T-cell (primary cell): Measurements from ENCODE around the gene SLC8A3. TPM values are rescaled to one million over a fixed set of nuclear protein-coding genes. Genes with fewer than 3 reads are reported as not detected.

Source experiments
- ATAC-seq, 4 experiments: fragments of 200-7000 bp in 3 of 4; fragments of 150-1000 bp in 1 of 4; cut with Tn5 transposase; replicated peaks in 1 of 4; 1 replicate in 3 of 4; 2 replicates in 1 of 4; pipeline ENCODE4 v1.10.0; 2021; ENCODE audit warnings: moderate library complexity in 3 of 4, mild to moderate bottlenecking in 2 of 4, moderate number of reproducible peaks in 1 of 4
- CTCF ChIA-PET, 2 donors: fragments of 300-600 bp; sonication (Branson Sonifier 250); formaldehyde crosslinking; loops; one replicate each; lab custom pipeline; 2022; ENCODE audit warnings: antibody characterized with exemption in 2 of 2; lab: Charles Lee
- POLR2A ChIA-PET, 2 donors: fragments of 300-600 bp; sonication (Branson Sonifier 250); formaldehyde crosslinking; loops; one replicate each; lab custom pipeline; 2022; ENCODE audit warnings: antibody characterized with exemption in 2 of 2; lab: Charles Lee
- DNase-seq, 35 experiments: peaks; one replicate each; pipeline versions ENCODE4 v3.0.0 to v3.0.0-alpha.2; 2013 to 2023
- H3K27ac ChIP-seq: one replicate; pipeline ENCODE4 v1.5.1; 2013; ENCODE audit warnings: low read length
- H3K27me3 ChIP-seq, 2 experiments: replicated peaks in 1 of 2; 1 replicate in 1 of 2; 2 replicates in 1 of 2; pipeline versions ENCODE4 v1.6.1 to v1.7.0; 2013; ENCODE audit warnings: low read length in 1 of 2, mixed read lengths in 1 of 2; ENCODE audit not compliant: control insufficient read depth in 2 of 2, insufficient read depth in 2 of 2; ENCODE audit errors: extremely low read depth in 1 of 2
- H3K36me3 ChIP-seq, 2 donors: 1 replicate in 1 of 2; 2 replicates in 1 of 2; pipeline versions ENCODE4 v1.6.1 to v1.7.0; 2013; ENCODE audit warnings: low read length in 1 of 2; ENCODE audit not compliant: control insufficient read depth in 2 of 2, insufficient read depth in 1 of 2; ENCODE audit errors: extremely low read depth in 1 of 2
- H3K4me1 ChIP-seq, 2 experiments: 1 replicate in 1 of 2; 2 replicates in 1 of 2; pipeline versions ENCODE4 v1.6.1 to v1.7.0; 2013; ENCODE audit warnings: low read length in 2 of 2, mixed read lengths in 1 of 2; ENCODE audit not compliant: insufficient read depth in 2 of 2, control insufficient read depth in 1 of 2; ENCODE audit errors: extremely low read depth in 1 of 2
- H3K4me3 ChIP-seq, 2 donors: 1 replicate in 1 of 2; 2 replicates in 1 of 2; pipeline versions ENCODE4 v1.5.1 to v1.7.0; 2013; ENCODE audit warnings: mild to moderate bottlenecking in 2 of 2, low read length in 1 of 2, moderate library complexity in 1 of 2; ENCODE audit not compliant: control insufficient read depth in 1 of 2; ENCODE audit errors: extremely low read depth in 1 of 2
- H3K9me3 ChIP-seq: 2 replicates; pipeline ENCODE4 v1.7.0; 2013
- H3K27ac Mint-ChIP-seq, 2 donors: one replicate each; pipeline ENCODE4 v1.8.0; 2020 to 2021; ENCODE audit warnings: mild to moderate bottlenecking in 2 of 2, mixed read lengths in 2 of 2
- H3K27me3 Mint-ChIP-seq, 2 donors: one replicate each; pipeline ENCODE4 v1.8.0; 2021 to 2022; ENCODE audit warnings: mixed read lengths in 2 of 2
- H3K36me3 Mint-ChIP-seq: one replicate; pipeline ENCODE4 v1.8.0; 2021; ENCODE audit warnings: mixed read lengths
- H3K4me1 Mint-ChIP-seq, 3 donors: one replicate each; pipeline ENCODE4 v1.8.0; 2020 to 2022; ENCODE audit warnings: mixed read lengths in 3 of 3, mild to moderate bottlenecking in 1 of 3
- H3K4me3 Mint-ChIP-seq, 3 donors: one replicate each; pipeline ENCODE4 v1.8.0; 2020 to 2022; ENCODE audit warnings: mild to moderate bottlenecking in 3 of 3, mixed read lengths in 3 of 3, moderate library complexity in 3 of 3
- H3K9me3 Mint-ChIP-seq, 3 donors: one replicate each; pipeline ENCODE4 v1.8.0; 2020 to 2022; ENCODE audit warnings: mixed read lengths in 3 of 3
- WGBS: methylation state at CpG from one replicate; pipeline ENCODE4 v1.1.5; 2013; ENCODE audit warnings: missing lambda C conversion rate; ENCODE audit not compliant: insufficient coverage; 5-methylcytosine and 5-hydroxymethylcytosine counted together
- total RNA-seq, 35 experiments: library from RNA in 6 of 35; stranded (reverse) in 6 of 35; fragments of 120-200 nt in 1 of 35; gene quantifications; one replicate each; pipeline versions ENCODE4 v1.2.1 to v1.2.4 and lab custom pipeline; 2013 to 2026

The SLC8A3 gene
- total RNA-seq, 5 donors from 2014 or later (not counting 1 experiment from before 2014, with no cell fraction given) = 0.06 to 0.21 (median 0.10) TPM; not detected in 2

- no peaks in the 10 kb centered on the region for H3K9me3 ChIP-seq
- no peaks in the 10 kb centered on the region for H3K4me1 Mint-ChIP-seq
- no peak for ATAC-seq
- H3K27ac ChIP-seq = no peak overlapping the region
- H3K4me1 ChIP-seq = no peaks in the 10 kb centered on the region
- no peak for DNase-seq
- no peaks in the 10 kb centered on the region for H3K36me3 Mint-ChIP-seq
- no peaks in the 10 kb centered on the region for H3K36me3 ChIP-seq
- H3K27me3 Mint-ChIP-seq = peaks cover 5 to 24% of the 10 kb centered on the region in 2 donors
- CTCF ChIA-PET = no interaction called here
- no peak overlapping the region for H3K4me3 Mint-ChIP-seq
- WGBS = 60% methylated on average over 3 of the region's 3 CpGs
- no peak overlapping the region for H3K27ac Mint-ChIP-seq
- POLR2A ChIA-PET = no interaction called here
- H3K9me3 Mint-ChIP-seq = no peaks in the 10 kb centered on the region
- H3K27me3 ChIP-seq = peaks cover 0 to 8% of the 10 kb centered on the region in 2 experiments
- no peak overlapping the region for H3K4me3 ChIP-seq
Measured at GRCh38 chr14:70118064-70118463, 70.7 kb downstream of the SLC8A3 start.

- Mint-ChIP-seq H3K4me3 (no peak overlapping the region), H3K27me3 (peaks cover 15 to 36% of the 10 kb centered on the region in 2 donors), H3K27ac (no peak overlapping the region), H3K9me3 (no peaks in the 10 kb centered on the region), H3K36me3 (no peaks in the 10 kb centered on the region), H3K4me1 (no peaks in the 10 kb centered on the region)
- Histone ChIP-seq H3K27ac (no peak overlapping the region), H3K4me3 (no peak overlapping the region), H3K36me3 (no peaks in the 10 kb centered on the region), H3K9me3 (no peaks in the 10 kb centered on the region), H3K27me3 (peaks cover 0 to 15% of the 10 kb centered on the region in 2 experiments), H3K4me1 (no peaks in the 10 kb centered on the region)
- CTCF ChIA-PET = no interaction called here
- DNase-seq = no peak
- no peak for ATAC-seq
- 94% methylated on average over 3 of the region's 5 CpGs for WGBS
- POLR2A ChIA-PET = no interaction called here
Measured at GRCh38 chr14:70116278-70116677, 72.5 kb downstream of the SLC8A3 start.

GRCh38 chr14:70114621-70115156, 74.1 kb downstream of the SLC8A3 start:
- H3K4me3 Mint-ChIP-seq = no peak overlapping the region
- 75% methylated on average over 5 of the region's 12 CpGs for WGBS
- no peak for ATAC-seq
- ChIA-PET POLR2A (no interaction called here), CTCF (no interaction called here)
- Histone ChIP-seq H3K27me3 (peaks cover 0 to 15% of the 10 kb centered on the region in 2 experiments), H3K36me3 (no peaks in the 10 kb centered on the region), H3K4me3 (no peak overlapping the region), H3K4me1 (no peaks in the 10 kb centered on the region), H3K27ac (no peak overlapping the region), H3K9me3 (no peaks in the 10 kb centered on the region)
- no peak overlapping the region for H3K27ac Mint-ChIP-seq
- DNase-seq = no peak
- H3K27me3 Mint-ChIP-seq = peaks cover 18 to 35% of the 10 kb centered on the region in 2 donors
- no peaks in the 10 kb centered on the region for H3K4me1 Mint-ChIP-seq
- no peaks in the 10 kb centered on the region for H3K36me3 Mint-ChIP-seq
- no peaks in the 10 kb centered on the region for H3K9me3 Mint-ChIP-seq

- Histone ChIP-seq H3K9me3 (no peaks in the 10 kb centered on the region), H3K4me3 (no peak overlapping the region), H3K27ac (no peak overlapping the region), H3K27me3 (peaks cover 0 to 15% of the 10 kb centered on the region in 2 experiments), H3K36me3 (no peaks in the 10 kb centered on the region), H3K4me1 (no peaks in the 10 kb centered on the region)
- ATAC-seq (no peak), DNase-seq (no peak)
- H3K27ac Mint-ChIP-seq = no peak overlapping the region
- no peaks in the 10 kb centered on the region for H3K4me1 Mint-ChIP-seq
- H3K9me3 Mint-ChIP-seq = no peaks in the 10 kb centered on the region
- WGBS = no CpG with 5 or more reads among the region's 2 CpGs
- POLR2A ChIA-PET = no interaction called here
- peaks cover 18 to 30% of the 10 kb centered on the region in 2 donors for H3K27me3 Mint-ChIP-seq
- H3K36me3 Mint-ChIP-seq = no peaks in the 10 kb centered on the region
- CTCF ChIA-PET = no interaction called here
- H3K4me3 Mint-ChIP-seq = no peak overlapping the region
Measured at GRCh38 chr14:70113211-70113610, 75.5 kb downstream of the SLC8A3 start.

GRCh38 chr14:70108419-70108818, 80.3 kb downstream of the SLC8A3 start:
- no peaks in the 10 kb centered on the region for H3K36me3 Mint-ChIP-seq
- H3K4me3 Mint-ChIP-seq = no peak overlapping the region
- no peaks in the 10 kb centered on the region for H3K9me3 ChIP-seq
- no peaks in the 10 kb centered on the region for H3K4me1 Mint-ChIP-seq
- H3K27ac ChIP-seq = no peak overlapping the region
- ChIA-PET CTCF (no interaction called here), POLR2A (no interaction called here)
- ATAC-seq (no peak), DNase-seq (no peak)
- no peaks in the 10 kb centered on the region for H3K9me3 Mint-ChIP-seq
- H3K27me3 ChIP-seq = peaks cover 0 to 7% of the 10 kb centered on the region in 2 experiments
- H3K4me1 ChIP-seq = no peaks in the 10 kb centered on the region
- no peak overlapping the region for H3K4me3 ChIP-seq
- H3K36me3 ChIP-seq = no peaks in the 10 kb centered on the region
- 92% methylated on average over 1 of the region's 3 CpGs for WGBS
- peaks cover 14 to 17% of the 10 kb centered on the region in 2 donors for H3K27me3 Mint-ChIP-seq
- H3K27ac Mint-ChIP-seq = no peak overlapping the region

- ATAC-seq = no peak
- H3K36me3 Mint-ChIP-seq = no peaks in the 10 kb centered on the region
Measured at GRCh38 chr14:70107309-70107708, 81.4 kb downstream of the SLC8A3 start.

GRCh38 chr14:70100071-70100470, 88.7 kb downstream of the SLC8A3 start:
- peaks cover 0 to 3% of the 10 kb centered on the region in 2 experiments for H3K27me3 ChIP-seq
- H3K36me3 ChIP-seq = no peaks in the 10 kb centered on the region
- H3K4me3 ChIP-seq = no peak overlapping the region
- H3K27ac Mint-ChIP-seq = no peak overlapping the region
- H3K4me3 Mint-ChIP-seq = no peak overlapping the region
- ATAC-seq (no peak), DNase-seq (no peak)
- H3K27me3 Mint-ChIP-seq = peaks cover 40% of the 10 kb centered on the region in 2 donors
- ChIA-PET CTCF (no interaction called here), POLR2A (no interaction called here)
- H3K9me3 ChIP-seq = no peaks in the 10 kb centered on the region
- no peaks in the 10 kb centered on the region for H3K36me3 Mint-ChIP-seq
- H3K27ac ChIP-seq = no peak overlapping the region
- no peaks in the 10 kb centered on the region for H3K4me1 ChIP-seq
- no peaks in the 10 kb centered on the region for H3K9me3 Mint-ChIP-seq
- 100% methylated on average over 1 of the region's 3 CpGs for WGBS
- H3K4me1 Mint-ChIP-seq = no peaks in the 10 kb centered on the region

More at GRCh38 chr14:70107309-70107708, 81.4 kb downstream of the SLC8A3 start:
- H3K4me3 Mint-ChIP-seq = no peak overlapping the region
- no peaks in the 10 kb centered on the region for H3K4me1 Mint-ChIP-seq
- ChIA-PET POLR2A (no interaction called here), CTCF (no interaction called here)
- no peaks in the 10 kb centered on the region for H3K36me3 ChIP-seq
- H3K27ac Mint-ChIP-seq = no peak overlapping the region
- no peak for DNase-seq
- H3K27ac ChIP-seq = no peak overlapping the region
- H3K4me1 ChIP-seq = no peaks in the 10 kb centered on the region
- H3K4me3 ChIP-seq = no peak overlapping the region
- H3K9me3 Mint-ChIP-seq = no peaks in the 10 kb centered on the region
- no peaks in the 10 kb centered on the region for H3K9me3 ChIP-seq
- peaks cover 15 to 16% of the 10 kb centered on the region in 2 donors for H3K27me3 Mint-ChIP-seq
- no CpG with 5 or more reads among the region's 2 CpGs for WGBS
- H3K27me3 ChIP-seq = peaks cover 0 to 4% of the 10 kb centered on the region in 2 experiments
